K562 (cell line): ENCODE data around the gene LYRM1. TPM values are rescaled to one million over a fixed set of nuclear protein-coding genes. Genes with fewer than 3 reads are reported as not detected.
A peak's percentile ranks its signal among the peaks of the same experiment; 100 is the strongest.

Experiments used
- BRD9 ChIP-seq: fragments of 450-650 bp; IDR thresholded peaks from 2 replicates; pipeline ENCODE4 v1.6.1; 2018; ENCODE audit warnings: low read depth; ENCODE audit not compliant: partially characterized antibody
- FOXJ2 ChIP-seq: fragments of 200-800 bp; sonication (Bioruptor generic); IDR thresholded peaks from 2 replicates; pipeline ENCODE4 v1.6.1; 2016; ENCODE audit warnings: missing genetic modification characterization, missing compliant biosample characterization
- FOXM1 ChIP-seq, 2 experiments: fragments of 450-650 bp in 1 of 2; sonication (generic) in 1 of 2; formaldehyde crosslinking in 1 of 2; IDR thresholded peaks; 2 replicates each; pipeline versions ENCODE4 v1.6.1 to v1.9.0; 2017 to 2022; ENCODE audit warnings: low read depth in 2 of 2, mild to moderate bottlenecking in 2 of 2, missing genetic modification reagents in 1 of 2, moderate library complexity in 1 of 2
- HMGN3 ChIP-seq: IDR thresholded peaks from 2 replicates; pipeline ENCODE4 v1.6.1; 2011; ENCODE audit warnings: borderline replicate concordance, low read depth, mild to moderate bottlenecking, mixed read lengths, low read length; ENCODE audit not compliant: insufficient read length; ENCODE audit errors: extremely low read depth
- ILF3 ChIP-seq: fragments of 450-650 bp; IDR thresholded peaks from 2 replicates; pipeline ENCODE4 v1.6.1; 2018; ENCODE audit warnings: antibody characterized with exemption, mild to moderate bottlenecking, moderate library complexity, borderline replicate concordance
- KAT7 ChIP-seq: sonication (generic); formaldehyde crosslinking; IDR thresholded peaks from 2 replicates; pipeline ENCODE4 v1.8.0; 2022; ENCODE audit warnings: missing genetic modification reagents, mild to moderate bottlenecking, borderline replicate concordance
- LEF1 ChIP-seq: fragments of 450-650 bp; IDR thresholded peaks from 2 replicates; pipeline ENCODE4 v1.6.1; 2016; ENCODE audit warnings: mild to moderate bottlenecking
- MEIS2 ChIP-seq: fragments of 450-650 bp; IDR thresholded peaks from 2 replicates; pipeline ENCODE4 v1.6.1; 2014; ENCODE audit warnings: mild to moderate bottlenecking; ENCODE audit not compliant: partially characterized antibody
- NFIX ChIP-seq: fragments of 250-450 bp; sonication (Bioruptor Pico); IDR thresholded peaks from 2 replicates; pipeline ENCODE4 v1.4.0; 2020; ENCODE audit warnings: low read depth, mild to moderate bottlenecking, moderate library complexity
- NFXL1 ChIP-seq: fragments of 450-650 bp; formaldehyde crosslinking; IDR thresholded peaks from 2 replicates; pipeline ENCODE4 v1.4.0; 2021; ENCODE audit warnings: mild to moderate bottlenecking
- SP1 ChIP-seq: sonication (generic); formaldehyde crosslinking; IDR thresholded peaks from 2 replicates; pipeline ENCODE4 v1.8.1; 2022; ENCODE audit warnings: mild to moderate bottlenecking, missing genetic modification reagents
- SREBF2 ChIP-seq: sonication (generic); formaldehyde crosslinking; IDR thresholded peaks from 2 replicates; pipeline ENCODE4 v1.4.0; 2020; ENCODE audit warnings: mild to moderate bottlenecking, missing genetic modification reagents
- SRSF7 ChIP-seq: fragments of 200-400 bp; formaldehyde crosslinking; optimal IDR thresholded peaks from 2 replicates; pipeline ENCODE3; 2017; ENCODE audit warnings: mild to moderate bottlenecking, low read depth, low read length
- TRIM28 ChIP-seq: fragments of 450-650 bp; IDR thresholded peaks from 2 replicates; pipeline ENCODE4 v1.6.1; 2017
- polyA plus RNA-seq, 8 experiments: library from polyadenylated mRNA; depleted of rRNA in 4 of 8; stranded (reverse) in 5 of 8; unstranded in 3 of 8; fragments of >200 nt; fragmentation: Nextera tagmentation in 2 of 8; fragmentation: Illumina TruSeq in 1 of 8; extraction: Ambion mirVana in 2 of 8; extraction: Trizol in 1 of 8; gene quantifications; 2 replicates each; pipeline versions ENCODE4 v1.2.1 to v1.2.3, GENCODE V29; 2011 to 2014; ENCODE audit warnings: inconsistent platforms in 1 of 8, missing spikeins in 1 of 8
- total RNA-seq, 7 experiments: library from RNA; depleted of rRNA in 6 of 7; stranded (reverse); fragments of >200 nt in 6 of 7; fragmentation: Illumina TruSeq in 2 of 7; extraction: Trizol in 2 of 7; gene quantifications; 2 replicates each; pipeline versions ENCODE4 v1.2.1 to v1.2.3, GENCODE V29; 2011 to 2021; ENCODE audit warnings: low replicate concordance in 1 of 7
- TF ChIP-seq, protein P1 (sequence below), 2 experiments: fragments of 450-650 bp in 1 of 2; IDR thresholded peaks; 2 replicates each; pipeline ENCODE4 v1.6.1; 2011 to 2017; ENCODE audit warnings: low read depth in 2 of 2, antibody characterized with exemption in 1 of 2, borderline replicate concordance in 1 of 2, low read length in 1 of 2, mild to moderate bottlenecking in 1 of 2, mixed read lengths in 1 of 2; ENCODE audit not compliant: control insufficient read depth in 1 of 2
- TF ChIP-seq, protein P2 (sequence below), 2 experiments: fragments of 450-650 bp; IDR thresholded peaks; 2 replicates each; pipeline ENCODE4 v1.6.1; 2018; ENCODE audit warnings: mild to moderate bottlenecking in 2 of 2, low read depth in 1 of 2; ENCODE audit not compliant: partially characterized antibody in 2 of 2
- TF ChIP-seq, protein P3 (sequence below), 2 experiments: fragments of 250-450 bp in 1 of 2; fragments of 450-650 bp in 1 of 2; sonication (Bioruptor Pico) in 1 of 2; IDR thresholded peaks; 2 replicates each; pipeline versions ENCODE4 v1.6.1 to v1.8.0; 2016 to 2021; ENCODE audit warnings: mild to moderate bottlenecking in 2 of 2, moderate library complexity in 2 of 2, missing compliant biosample characterization in 1 of 2, missing genetic modification characterization in 1 of 2

LYRM1 gene
- total and polyA plus RNA-seq, 9 of the 15 experiments (the other 6 are each of a cell fraction or from before 2014, with no cell fraction given), result 17.5 to 44.1 (median 32.7) TPM

DNA sequence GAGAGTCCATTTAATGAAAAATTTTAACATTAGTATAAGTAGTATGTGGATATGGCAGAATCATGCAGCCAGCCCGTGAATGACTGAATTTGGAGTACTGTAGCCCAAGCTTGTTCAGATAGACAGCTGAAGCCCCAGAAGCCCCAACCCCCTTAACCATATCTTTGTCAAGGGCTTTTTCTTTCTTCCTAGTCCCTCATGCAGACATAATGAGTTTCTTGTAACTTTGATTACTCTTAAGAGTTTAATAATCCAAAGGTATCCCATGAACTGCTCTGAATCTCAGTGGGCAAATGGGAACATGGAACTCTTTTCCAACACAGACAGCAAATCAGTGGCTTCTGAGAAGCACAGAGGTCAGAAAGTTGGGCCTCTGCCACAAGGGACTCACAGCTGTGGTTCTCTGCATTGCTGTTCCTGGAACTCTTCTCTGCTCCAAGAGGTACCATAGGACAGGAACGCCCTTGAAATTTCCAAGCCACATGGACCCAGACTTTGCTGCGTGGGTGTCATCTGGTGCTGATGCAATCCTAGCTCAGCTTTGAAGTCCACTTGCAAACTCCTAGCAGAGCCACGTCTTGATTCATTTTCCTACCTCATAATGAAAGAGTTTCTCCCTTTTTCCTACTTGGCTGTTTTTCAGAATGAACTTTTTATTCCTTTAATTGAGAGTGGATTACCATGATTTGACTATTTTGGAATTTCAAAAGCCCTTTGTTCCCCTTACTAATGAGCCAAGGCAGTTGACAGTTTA, 18.1 kb downstream of the LYRM1 start (continued):
- TF ChIP-seq, protein P1, sequence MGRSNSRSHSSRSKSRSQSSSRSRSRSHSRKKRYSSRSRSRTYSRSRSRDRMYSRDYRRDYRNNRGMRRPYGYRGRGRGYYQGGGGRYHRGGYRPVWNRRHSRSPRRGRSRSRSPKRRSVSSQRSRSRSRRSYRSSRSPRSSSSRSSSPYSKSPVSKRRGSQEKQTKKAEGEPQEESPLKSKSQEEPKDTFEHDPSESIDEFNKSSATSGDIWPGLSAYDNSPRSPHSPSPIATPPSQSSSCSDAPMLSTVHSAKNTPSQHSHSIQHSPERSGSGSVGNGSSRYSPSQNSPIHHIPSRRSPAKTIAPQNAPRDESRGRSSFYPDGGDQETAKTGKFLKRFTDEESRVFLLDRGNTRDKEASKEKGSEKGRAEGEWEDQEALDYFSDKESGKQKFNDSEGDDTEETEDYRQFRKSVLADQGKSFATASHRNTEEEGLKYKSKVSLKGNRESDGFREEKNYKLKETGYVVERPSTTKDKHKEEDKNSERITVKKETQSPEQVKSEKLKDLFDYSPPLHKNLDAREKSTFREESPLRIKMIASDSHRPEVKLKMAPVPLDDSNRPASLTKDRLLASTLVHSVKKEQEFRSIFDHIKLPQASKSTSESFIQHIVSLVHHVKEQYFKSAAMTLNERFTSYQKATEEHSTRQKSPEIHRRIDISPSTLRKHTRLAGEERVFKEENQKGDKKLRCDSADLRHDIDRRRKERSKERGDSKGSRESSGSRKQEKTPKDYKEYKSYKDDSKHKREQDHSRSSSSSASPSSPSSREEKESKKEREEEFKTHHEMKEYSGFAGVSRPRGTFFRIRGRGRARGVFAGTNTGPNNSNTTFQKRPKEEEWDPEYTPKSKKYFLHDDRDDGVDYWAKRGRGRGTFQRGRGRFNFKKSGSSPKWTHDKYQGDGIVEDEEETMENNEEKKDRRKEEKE (IDR thresholded peaks at IDR 0.05; ENCODE audit: borderline replicate concordance in 1 of 2, control insufficient read depth in 1 of 2, low read depth in 2 of 2, low read length in 1 of 2), result no peak
- TF ChIP-seq SP1 (no peak), ILF3 (no peak), LEF1 (no peak; the same call in 1 of the 2 replicates), TRIM28 (no peak; the same call in 1 of the 2 replicates), MEIS2 (peak; percentile 47), FOXM1 (IDR thresholded peaks at IDR 0.05; ENCODE audit: low read depth) (no peak), FOXM1 (CRISPR knock-in tag; IDR thresholded peaks at IDR 0.05; ENCODE audit: low read depth) (no peak), NFIX (CRISPR knock-in tag) (no peak), KAT7 (no peak), NFXL1 (no peak), HMGN3 (no peak), SRSF7 (no peak), FOXJ2 (tag) (peak; percentile 72; the same call in 1 of the 2 replicates), BRD9 (peak; percentile 76), SREBF2 (CRISPR knock-in tag) (no peak)
- TF ChIP-seq, protein P2, sequence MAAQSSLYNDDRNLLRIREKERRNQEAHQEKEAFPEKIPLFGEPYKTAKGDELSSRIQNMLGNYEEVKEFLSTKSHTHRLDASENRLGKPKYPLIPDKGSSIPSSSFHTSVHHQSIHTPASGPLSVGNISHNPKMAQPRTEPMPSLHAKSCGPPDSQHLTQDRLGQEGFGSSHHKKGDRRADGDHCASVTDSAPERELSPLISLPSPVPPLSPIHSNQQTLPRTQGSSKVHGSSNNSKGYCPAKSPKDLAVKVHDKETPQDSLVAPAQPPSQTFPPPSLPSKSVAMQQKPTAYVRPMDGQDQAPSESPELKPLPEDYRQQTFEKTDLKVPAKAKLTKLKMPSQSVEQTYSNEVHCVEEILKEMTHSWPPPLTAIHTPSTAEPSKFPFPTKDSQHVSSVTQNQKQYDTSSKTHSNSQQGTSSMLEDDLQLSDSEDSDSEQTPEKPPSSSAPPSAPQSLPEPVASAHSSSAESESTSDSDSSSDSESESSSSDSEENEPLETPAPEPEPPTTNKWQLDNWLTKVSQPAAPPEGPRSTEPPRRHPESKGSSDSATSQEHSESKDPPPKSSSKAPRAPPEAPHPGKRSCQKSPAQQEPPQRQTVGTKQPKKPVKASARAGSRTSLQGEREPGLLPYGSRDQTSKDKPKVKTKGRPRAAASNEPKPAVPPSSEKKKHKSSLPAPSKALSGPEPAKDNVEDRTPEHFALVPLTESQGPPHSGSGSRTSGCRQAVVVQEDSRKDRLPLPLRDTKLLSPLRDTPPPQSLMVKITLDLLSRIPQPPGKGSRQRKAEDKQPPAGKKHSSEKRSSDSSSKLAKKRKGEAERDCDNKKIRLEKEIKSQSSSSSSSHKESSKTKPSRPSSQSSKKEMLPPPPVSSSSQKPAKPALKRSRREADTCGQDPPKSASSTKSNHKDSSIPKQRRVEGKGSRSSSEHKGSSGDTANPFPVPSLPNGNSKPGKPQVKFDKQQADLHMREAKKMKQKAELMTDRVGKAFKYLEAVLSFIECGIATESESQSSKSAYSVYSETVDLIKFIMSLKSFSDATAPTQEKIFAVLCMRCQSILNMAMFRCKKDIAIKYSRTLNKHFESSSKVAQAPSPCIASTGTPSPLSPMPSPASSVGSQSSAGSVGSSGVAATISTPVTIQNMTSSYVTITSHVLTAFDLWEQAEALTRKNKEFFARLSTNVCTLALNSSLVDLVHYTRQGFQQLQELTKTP (IDR thresholded peaks at IDR 0.05; ENCODE audit: low read depth in 1 of 2, partially characterized antibody in 2 of 2), result peak in 1 of 2 experiments; percentile 69
- TF ChIP-seq, protein P3, sequence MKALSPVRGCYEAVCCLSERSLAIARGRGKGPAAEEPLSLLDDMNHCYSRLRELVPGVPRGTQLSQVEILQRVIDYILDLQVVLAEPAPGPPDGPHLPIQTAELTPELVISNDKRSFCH (CRISPR knock-in tag; IDR thresholded peaks at IDR 0.05), result no peak
- TF ChIP-seq, protein P3 (tag; IDR thresholded peaks at IDR 0.05), result 0 out of 2 replicates have a peak, but pooled peaks have one; percentile 30
